Osteocyte (in vitro differentiated cells): ENCODE data around the gene LRCH1. TPM values are rescaled to one million over a fixed set of nuclear protein-coding genes. Genes with fewer than 3 reads are reported as not detected.
"Not testable (repeated sequence)": the region's sequence is repeated elsewhere in the genome, so short reads cannot be mapped to it uniquely, and the experiment has no call there.

Experiments used
- DNase-seq: peaks from one replicate; pipeline ENCODE4 v3.0.0; 2021; ENCODE audit warnings: mixed read lengths; ENCODE audit not compliant: unreplicated experiment; ENCODE audit errors: extremely low spot score
- H3K27ac Mint-ChIP-seq: one replicate; pipeline ENCODE4 v1.8.0; 2021; ENCODE audit warnings: mild to moderate bottlenecking, mixed read lengths; ENCODE audit not compliant: unreplicated experiment
- H3K27me3 Mint-ChIP-seq: one replicate; pipeline ENCODE4 v1.8.0; 2021; ENCODE audit warnings: mixed read lengths; ENCODE audit not compliant: unreplicated experiment
- H3K36me3 Mint-ChIP-seq: one replicate; pipeline ENCODE4 v1.8.0; 2021; ENCODE audit warnings: mixed read lengths; ENCODE audit not compliant: unreplicated experiment
- H3K4me1 Mint-ChIP-seq: one replicate; pipeline ENCODE4 v1.8.0; 2021; ENCODE audit warnings: mixed read lengths; ENCODE audit not compliant: unreplicated experiment
- H3K4me3 Mint-ChIP-seq: one replicate; pipeline ENCODE4 v1.8.0; 2021; ENCODE audit warnings: mild to moderate bottlenecking, moderate library complexity, mixed read lengths; ENCODE audit not compliant: unreplicated experiment
- H3K9me3 Mint-ChIP-seq: one replicate; pipeline ENCODE4 v1.8.0; 2021; ENCODE audit warnings: mixed read lengths; ENCODE audit not compliant: unreplicated experiment
- CTCF ChIP-seq: fragments of 200-600 bp; sonication (generic); IDR thresholded peaks from 2 replicates; pipeline ENCODE4 v1.5.0; 2021; ENCODE audit warnings: antibody characterized with exemption, mild to moderate bottlenecking, moderate library complexity
- total RNA-seq: library from RNA; stranded (reverse); gene quantifications from 2 replicates; pipeline ENCODE4 v1.2.1, GENCODE V29; 2021

The LRCH1 gene
- total RNA-seq, 1 donor from 2014 or later = 13.9 TPM

GRCh38 chr13:46751811-46752635 lies 199.1 kb downstream of the LRCH1 start:
- Mint-ChIP-seq H3K36me3 (peaks cover 20% of the 10 kb centered on the region), H3K27ac (no peak overlapping the region), H3K4me3 (no peak overlapping the region), H3K4me1 (peaks cover 7% of the 10 kb centered on the region), H3K9me3 (no peaks in the 10 kb centered on the region), H3K27me3 (no peaks in the 10 kb centered on the region)
- TF ChIP-seq CTCF = no peak
- DNase-seq = no peak

- no peaks in the 10 kb centered on the region for H3K27me3 Mint-ChIP-seq
- no peak for TF ChIP-seq CTCF
- H3K4me3 Mint-ChIP-seq = no peak overlapping the region
- no peak for DNase-seq
- peaks cover 15% of the 10 kb centered on the region for H3K36me3 Mint-ChIP-seq
- peaks cover 16% of the 10 kb centered on the region for H3K4me1 Mint-ChIP-seq
- H3K27ac Mint-ChIP-seq = no peak overlapping the region
- H3K9me3 Mint-ChIP-seq = no peaks in the 10 kb centered on the region
Observed at GRCh38 chr13:46753137-46753536, 200.2 kb downstream of the LRCH1 start.

- peaks cover 16% of the 10 kb centered on the region for H3K4me1 Mint-ChIP-seq
- no peak overlapping the region for H3K4me3 Mint-ChIP-seq
- H3K9me3 Mint-ChIP-seq = no peaks in the 10 kb centered on the region
- no peak for DNase-seq
- no peak for TF ChIP-seq CTCF
- H3K27ac Mint-ChIP-seq = no peak overlapping the region
- H3K36me3 Mint-ChIP-seq = peaks cover 14% of the 10 kb centered on the region
- no peaks in the 10 kb centered on the region for H3K27me3 Mint-ChIP-seq
Observed at GRCh38 chr13:46753917-46754316, 200.9 kb downstream of the LRCH1 start.

- no peaks in the 10 kb centered on the region for H3K27me3 Mint-ChIP-seq
- H3K36me3 Mint-ChIP-seq = peaks cover 14% of the 10 kb centered on the region
- DNase-seq = no peak
- H3K27ac Mint-ChIP-seq = no peak overlapping the region
- H3K4me1 Mint-ChIP-seq = peaks cover 17% of the 10 kb centered on the region
- H3K9me3 Mint-ChIP-seq = no peaks in the 10 kb centered on the region
- H3K4me3 Mint-ChIP-seq = no peak overlapping the region
- no peak for TF ChIP-seq CTCF
Observed at GRCh38 chr13:46754812-46755211, 201.8 kb downstream of the LRCH1 start.

GRCh38 chr13:46755508-46755907 lies 202.5 kb downstream of the LRCH1 start:
- H3K27me3 Mint-ChIP-seq, DNase-seq, H3K27ac Mint-ChIP-seq, H3K4me3 Mint-ChIP-seq, H3K36me3 Mint-ChIP-seq, H3K9me3 Mint-ChIP-seq: not testable (repeated sequence)
- H3K4me1 Mint-ChIP-seq = peaks cover 22% of the 10 kb centered on the region
